Measurements from ENCODE around the gene SEC23A. TPM values are rescaled to one million over a fixed set of nuclear protein-coding genes. Genes with fewer than 3 reads are reported as not detected.

SEC23A gene
- total RNA-seq, 2 experiments from 2014 or later: 68.4 to 82.1 TPM

- ATAC-seq (ENCODE audit: poor library complexity) (no peak), DNase-seq (no peak)
- TF ChIP-seq CTCF (IDR thresholded peaks at IDR 0.05): no peak
- H3K4me3 ChIP-seq (ENCODE audit: low read length): no peak overlapping the region
- Mint-ChIP-seq H3K4me3 (no peak overlapping the region), H3K27me3 (peaks cover 25% of the 10 kb centered on the region), H3K4me1 (ENCODE audit: low read depth) (no peaks in the 10 kb centered on the region), H3K27ac (no peak overlapping the region), H3K36me3 (ENCODE audit: low read depth) (no peaks in the 10 kb centered on the region), H3K9me3 (peaks cover 7% of the 10 kb centered on the region)
- POLR2A ChIA-PET: no interaction called here
- H3K4me1 ChIP-seq (ENCODE audit: insufficient read depth, low read length): no peaks in the 10 kb centered on the region
- intact Hi-C loops (cut with DNase I, micrococcal nuclease): no loop called here
- no peaks in the 10 kb centered on the region for H3K36me3 ChIP-seq (ENCODE audit: insufficient read depth, low read length)
- CTCF ChIA-PET: no interaction called here
- H3K27ac ChIP-seq (ENCODE audit: low read depth in 1 of 2, low read length in 2 of 2): no peak overlapping the region
- H3K27me3 ChIP-seq (ENCODE audit: control insufficient read depth in 1 of 2, insufficient read depth in 2 of 2, low read length in 2 of 2): peaks cover 6 to 8% of the 10 kb centered on the region in 2 experiments
- peaks cover 0 to 6% of the 10 kb centered on the region in 2 experiments for H3K9me3 ChIP-seq (ENCODE audit: control insufficient read depth in 1 of 2, insufficient read depth in 1 of 2, low read length in 2 of 2)
These were observed 120.2 kb downstream of the SEC23A start for GRCh38 chr14:38982837-38983236.

GRCh38 chr14:38982278-38982677, 120.8 kb downstream of the SEC23A start:
- no peaks in the 10 kb centered on the region for H3K4me1 ChIP-seq (ENCODE audit: insufficient read depth, low read length)
- intact Hi-C loops (cut with DNase I, micrococcal nuclease): no loop called here
- Mint-ChIP-seq H3K36me3 (ENCODE audit: low read depth) (no peaks in the 10 kb centered on the region), H3K27ac (no peak overlapping the region), H3K4me3 (no peak overlapping the region), H3K27me3 (peaks cover 25% of the 10 kb centered on the region), H3K9me3 (peaks cover 7% of the 10 kb centered on the region), H3K4me1 (ENCODE audit: low read depth) (no peaks in the 10 kb centered on the region)
- peaks cover 0 to 6% of the 10 kb centered on the region in 2 experiments for H3K9me3 ChIP-seq (ENCODE audit: control insufficient read depth in 1 of 2, insufficient read depth in 1 of 2, low read length in 2 of 2)
- TF ChIP-seq CTCF (IDR thresholded peaks at IDR 0.05): no peak
- DNase-seq (no peak), ATAC-seq (ENCODE audit: poor library complexity) (no peak)
- H3K27me3 ChIP-seq (ENCODE audit: control insufficient read depth in 1 of 2, insufficient read depth in 2 of 2, low read length in 2 of 2): peaks cover 6 to 8% of the 10 kb centered on the region in 2 experiments
- no peak overlapping the region for H3K4me3 ChIP-seq (ENCODE audit: low read length)
- H3K27ac ChIP-seq (ENCODE audit: low read depth in 1 of 2, low read length in 2 of 2): no peak overlapping the region
- no peaks in the 10 kb centered on the region for H3K36me3 ChIP-seq (ENCODE audit: insufficient read depth, low read length)
- ChIA-PET POLR2A (no interaction called here), CTCF (no interaction called here)

Other genes starting within 250 kb of the SEC23A start
- 10 to 100 TPM; 14.6 to 16.1 TPM for gene GEMIN2, start 11.1 kb upstream of the SEC23A start, total RNA-seq
- gene TRAPPC6B, start 67.1 kb upstream of the SEC23A start, total RNA-seq: 1 to 10 TPM; 7.0 to 8.6 TPM
- gene PNN, start 72.0 kb upstream of the SEC23A start, total RNA-seq: 100 to 1,000 TPM; 110 to 111 TPM
- gene MIA2, start 130.7 kb upstream of the SEC23A start, total RNA-seq: 10 to 100 TPM; 21.1 to 24.1 TPM

Data from CD4-positive, alpha-beta T cell (primary cell).